CD4-positive, alpha-beta T cell treated with Interleukin-17A for 4 hours (primary cell): ENCODE measurements around the gene SULT2A1.
A peak's percentile ranks its signal among the peaks of the same experiment; 100 is the strongest.
"Not testable (repeated sequence)": the region's sequence is repeated elsewhere in the genome, so short reads cannot be mapped to it uniquely, and the experiment has no call there.

ENCODE experiments used
- DNase-seq: peaks from one replicate; pipeline ENCODE4 v3.0.0-alpha.2; 2020; ENCODE audit warnings: mixed read lengths

SULT2A1 gene

GRCh38 chr19:47860602-47861297 lies 25.4 kb downstream of the SULT2A1 start:
- no peak for DNase-seq

- not testable (repeated sequence) for DNase-seq
These were observed 26.3 kb downstream of the SULT2A1 start for GRCh38 chr19:47859838-47860237.

- DNase-seq, result not testable (repeated sequence)
These were observed 27.3 kb downstream of the SULT2A1 start, which contains the start of gene TPRX2 for GRCh38 chr19:47858646-47859285. TSS of gene TPRX2 (plus strand) at chr19:47859235. CDS start at chr19:47859247, 12 bp downstream.

- DNase-seq, result not testable (repeated sequence)
These were observed 27.9 kb downstream of the SULT2A1 start for GRCh38 chr19:47858231-47858630.

GRCh38 chr19:47854459-47854858 lies 31.7 kb downstream of the SULT2A1 start:
- DNase-seq, result no peak

- no peak for DNase-seq
These were observed 33.1 kb downstream of the SULT2A1 start for GRCh38 chr19:47853003-47853402.

- DNase-seq, result peak; percentile 53
These were observed 37.2 kb downstream of the SULT2A1 start for GRCh38 chr19:47848823-47849473.

GRCh38 chr19:47848425-47848822 lies 37.7 kb downstream of the SULT2A1 start:
- DNase-seq, result no peak

GRCh38 chr19:47842941-47843340 lies 43.2 kb downstream of the SULT2A1 start:
- no peak for DNase-seq

GRCh38 chr19:47839913-47840312 lies 46.2 kb downstream of the SULT2A1 start:
- no peak for DNase-seq

GRCh38 chr19:47839411-47839810 lies 46.7 kb downstream of the SULT2A1 start:
- no peak for DNase-seq

GRCh38 chr19:47836038-47836437 lies 50.1 kb downstream of the SULT2A1 start:
- DNase-seq, result no peak

GRCh38 chr19:47832723-47833122 lies 53.4 kb downstream of the SULT2A1 start:
- no peak for DNase-seq

GRCh38 chr19:47826800-47827199 lies 59.3 kb downstream of the SULT2A1 start:
- DNase-seq, result no peak

GRCh38 chr19:47824396-47824795 lies 61.7 kb downstream of the SULT2A1 start:
- DNase-seq, result no peak

GRCh38 chr19:47821460-47822020 lies 64.6 kb downstream of the SULT2A1 start, which contains the start of gene CRX:
TSS of gene CRX (plus strand) at chr19:47821937. CDS start at chr19:47834444, 12,507 bp downstream.
- no peak for DNase-seq
